CD14-positive monocyte (primary cell): Measurements from ENCODE around the gene GRIA1. TPM values are rescaled to one million over a fixed set of nuclear protein-coding genes. Genes with fewer than 3 reads are reported as not detected.

ENCODE experiments used
- DNase-seq, 3 donors: peaks; one replicate each; pipeline ENCODE4 v3.0.0-alpha.2; 2011 to 2022
- H2AFZ ChIP-seq: 2 replicates; pipeline ENCODE4 v1.6.0; 2012; ENCODE audit warnings: mild to moderate bottlenecking, low read depth, low read length, inconsistent platforms; ENCODE audit not compliant: insufficient read depth, poor library complexity, severe bottlenecking
- H3K27ac ChIP-seq, 2 donors: 1 replicate in 1 of 2; 2 replicates in 1 of 2; pipeline ENCODE4 v1.5.1; 2012 to 2013; ENCODE audit warnings: low read length in 2 of 2, control low read depth in 1 of 2, inconsistent platforms in 1 of 2, low read depth in 1 of 2, mild to moderate bottlenecking in 1 of 2
- H3K27me3 ChIP-seq, 2 donors: one replicate each; pipeline versions ENCODE4 v1.6.0 to v1.6.1; 2011 to 2013; ENCODE audit warnings: low read length in 2 of 2; ENCODE audit not compliant: control insufficient read depth in 2 of 2, insufficient read depth in 2 of 2
- H3K36me3 ChIP-seq, 2 donors: replicated peaks in 1 of 2; 1 replicate in 1 of 2; 2 replicates in 1 of 2; pipeline versions ENCODE4 v1.5.1 to v1.6.1; 2012 to 2013; ENCODE audit warnings: low read length in 2 of 2, control low read depth in 1 of 2, inconsistent platforms in 1 of 2, mild to moderate bottlenecking in 1 of 2; ENCODE audit not compliant: insufficient read depth in 2 of 2, control insufficient read depth in 1 of 2
- H3K4me1 ChIP-seq, 2 donors: 1 replicate in 1 of 2; 2 replicates in 1 of 2; pipeline versions ENCODE4 v1.5.1 to v1.6.1; 2012 to 2013; ENCODE audit warnings: low read length in 2 of 2, control low read depth in 1 of 2, inconsistent platforms in 1 of 2, mild to moderate bottlenecking in 1 of 2, moderate library complexity in 1 of 2; ENCODE audit not compliant: insufficient read depth in 2 of 2, control insufficient read depth in 1 of 2
- H3K4me2 ChIP-seq: replicated peaks from 2 replicates; pipeline ENCODE3; 2012; ENCODE audit warnings: low read length, moderate library complexity, mild to moderate bottlenecking; ENCODE audit not compliant: poor library complexity, severe bottlenecking; ENCODE audit errors: extremely low read depth
- H3K4me3 ChIP-seq, 3 experiments: fragments of 200-600 bp in 1 of 3; sonication (generic) in 1 of 3; replicated peaks in 1 of 3; 1 replicate in 2 of 3; 2 replicates in 1 of 3; pipeline ENCODE4 v1.5.1; 2011 to 2013; ENCODE audit warnings: low read length in 3 of 3, mild to moderate bottlenecking in 3 of 3, control low read depth in 2 of 3, low read depth in 2 of 3, inconsistent platforms in 1 of 3, moderate library complexity in 1 of 3
- H3K79me2 ChIP-seq: 2 replicates; pipeline ENCODE4 v1.6.0; 2012; ENCODE audit warnings: mild to moderate bottlenecking, control low read depth, inconsistent platforms, low read length, moderate library complexity; ENCODE audit not compliant: insufficient read depth
- H3K9ac ChIP-seq: 2 replicates; pipeline ENCODE4 v1.6.0; 2017; ENCODE audit warnings: low read length, mild to moderate bottlenecking; ENCODE audit not compliant: insufficient read depth, poor library complexity, severe bottlenecking
- H3K9me3 ChIP-seq, 2 donors: replicated peaks in 1 of 2; 1 replicate in 1 of 2; 2 replicates in 1 of 2; pipeline versions ENCODE4 v1.5.1 to v1.6.1; 2012 to 2013; ENCODE audit warnings: low read length in 2 of 2, control low read depth in 1 of 2; ENCODE audit not compliant: control insufficient read depth in 1 of 2, insufficient read depth in 1 of 2
- H4K20me1 ChIP-seq: 2 replicates; pipeline ENCODE4 v1.6.0; 2012; ENCODE audit warnings: mild to moderate bottlenecking, low read length, control low read depth, moderate library complexity; ENCODE audit not compliant: insufficient read depth
- H3K27ac Mint-ChIP-seq, 7 donors: one replicate each; pipeline ENCODE4 v1.8.0; 2020; ENCODE audit warnings: mild to moderate bottlenecking in 7 of 7, mixed read lengths in 7 of 7, moderate library complexity in 6 of 7, inconsistent platforms in 2 of 7
- H3K27me3 Mint-ChIP-seq, 3 donors: one replicate each; pipeline ENCODE4 v1.8.0; 2021 to 2022; ENCODE audit warnings: low read depth in 3 of 3, mild to moderate bottlenecking in 3 of 3, mixed read lengths in 3 of 3, moderate library complexity in 3 of 3, inconsistent platforms in 1 of 3
- H3K36me3 Mint-ChIP-seq, 2 donors: one replicate each; pipeline ENCODE4 v1.8.0; 2020; ENCODE audit warnings: mixed read lengths in 2 of 2, inconsistent platforms in 1 of 2, mild to moderate bottlenecking in 1 of 2
- H3K4me1 Mint-ChIP-seq: one replicate; pipeline ENCODE4 v1.8.0; 2020; ENCODE audit warnings: mild to moderate bottlenecking, mixed read lengths
- H3K4me3 Mint-ChIP-seq, 2 donors: one replicate each; pipeline ENCODE4 v1.8.0; 2020; ENCODE audit warnings: mild to moderate bottlenecking in 2 of 2, mixed read lengths in 2 of 2, moderate library complexity in 1 of 2
- H3K9me3 Mint-ChIP-seq, 7 donors: one replicate each; pipeline ENCODE4 v1.8.0; 2020 to 2022; ENCODE audit warnings: mixed read lengths in 7 of 7, mild to moderate bottlenecking in 6 of 7, moderate library complexity in 6 of 7, inconsistent platforms in 2 of 7
- WGBS: methylation state at CpG from one replicate; pipeline ENCODE4 v1.1.5; 2013; ENCODE audit warnings: missing lambda C conversion rate; ENCODE audit not compliant: insufficient coverage; 5-methylcytosine and 5-hydroxymethylcytosine counted together
- intact Hi-C, 2 donors: fragments of 100-400 bp; cut with micrococcal nuclease; formaldehyde crosslinking; loops; one replicate each; pipeline versions ENCODE4 v1.15.0 to v1.15.1; 2023
- polyA plus RNA-seq, 3 donors: library from polyadenylated mRNA; depleted of rRNA in 1 of 3; unstranded in 2 of 3; stranded (reverse) in 1 of 3; fragments of 300-500 nt in 2 of 3; fragments of >200 nt in 1 of 3; fragmentation: Illumina TruSeq in 2 of 3; gene quantifications; 1 replicate in 2 of 3; 2 replicates in 1 of 3; pipeline ENCODE4 v1.2.3, GENCODE V29; 2012 to 2021
- TF ChIP-seq, protein P1 (sequence below): fragments of 200-600 bp; IDR thresholded peaks from one replicate; pipeline ENCODE4 v1.8.0; 2022; ENCODE audit warnings: antibody characterized with exemption, mild to moderate bottlenecking

GRIA1 gene
- polyA plus RNA-seq, 3 donors: not detected

DNA sequence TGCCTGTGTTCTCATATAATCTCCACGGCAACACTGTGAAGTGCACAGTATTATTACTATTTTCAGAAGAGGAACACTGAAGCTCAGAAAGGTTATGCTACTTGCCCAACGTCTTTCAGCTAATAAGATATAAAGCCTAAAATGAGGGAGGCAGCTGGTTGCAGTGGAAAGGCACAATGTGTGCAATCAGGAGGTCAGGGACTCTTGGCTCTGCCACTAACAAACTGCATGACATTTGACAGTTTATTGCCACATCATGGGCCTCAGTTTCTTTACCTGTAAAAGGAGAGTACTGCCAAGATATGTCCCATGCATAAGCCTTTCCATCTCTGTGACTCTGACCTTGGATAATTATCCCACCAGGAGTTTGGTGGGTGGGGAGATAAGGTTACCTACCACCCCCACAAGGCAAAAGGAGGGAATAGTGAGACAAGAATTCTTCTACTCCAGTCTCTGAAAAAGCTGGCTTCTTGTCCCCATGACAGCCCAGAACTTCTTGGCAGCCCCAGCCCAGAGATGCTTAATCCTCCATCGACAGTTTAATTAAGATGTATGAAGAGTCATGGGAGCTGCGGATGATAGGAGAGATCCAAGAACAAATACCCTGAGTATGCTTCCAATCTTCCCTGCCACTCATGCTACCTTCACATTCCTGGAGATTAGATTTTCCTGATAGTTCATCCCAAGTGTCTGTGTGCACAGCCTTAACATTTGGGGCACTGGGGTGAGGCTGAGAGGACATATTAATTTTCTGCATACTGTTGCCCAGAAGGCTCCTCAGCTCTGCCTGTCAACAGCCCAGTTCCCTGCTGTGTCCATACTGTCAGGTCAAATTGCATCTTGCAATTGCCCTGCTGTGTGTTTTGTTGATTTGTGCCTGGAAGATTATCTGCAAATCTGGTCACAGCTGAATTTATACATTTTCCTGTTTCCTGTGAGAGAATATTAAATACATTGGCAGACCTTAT lies 277.0 kb downstream of the GRIA1 start:
- intact Hi-C loops: no loop called here

DNA sequence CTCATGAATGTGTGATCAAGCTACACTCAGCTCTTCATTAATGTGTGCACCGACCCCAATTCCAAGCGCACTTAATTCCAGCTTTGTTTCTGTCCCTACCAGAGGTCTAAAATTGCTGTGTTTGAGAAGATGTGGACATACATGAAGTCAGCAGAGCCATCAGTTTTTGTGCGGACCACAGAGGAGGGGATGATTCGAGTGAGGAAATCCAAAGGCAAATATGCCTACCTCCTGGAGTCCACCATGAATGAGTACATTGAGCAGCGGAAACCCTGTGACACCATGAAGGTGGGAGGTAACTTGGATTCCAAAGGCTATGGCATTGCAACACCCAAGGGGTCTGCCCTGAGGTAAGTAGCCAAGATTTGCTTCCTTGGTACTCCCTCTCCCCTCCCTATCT lies 279.6 kb downstream of the GRIA1 start:
- Histone ChIP-seq H3K9ac (no peak overlapping the region), H3K36me3 (no peaks in the 10 kb centered on the region), H3K79me2 (no peaks in the 10 kb centered on the region), H3K27me3 (no peaks in the 10 kb centered on the region), H3K4me3 (no peak overlapping the region), H4K20me1 (no peaks in the 10 kb centered on the region), H3K9me3 (no peaks in the 10 kb centered on the region), H2AFZ (no peak overlapping the region), H3K4me1 (no peaks in the 10 kb centered on the region), H3K4me2 (no peak overlapping the region), H3K27ac (no peak overlapping the region)
- intact Hi-C loops: no loop called here
- Mint-ChIP-seq H3K27me3 (peaks cover 0 to 3% (median 0%) of the 10 kb centered on the region in 3 donors), H3K4me1 (no peaks in the 10 kb centered on the region), H3K27ac (no peak overlapping the region), H3K4me3 (no peak overlapping the region), H3K36me3 (no peaks in the 10 kb centered on the region), H3K9me3 (peaks cover 0 to 7% (median 0%) of the 10 kb centered on the region in 7 donors)
- DNase-seq: no peak
- TF ChIP-seq, protein P1, sequence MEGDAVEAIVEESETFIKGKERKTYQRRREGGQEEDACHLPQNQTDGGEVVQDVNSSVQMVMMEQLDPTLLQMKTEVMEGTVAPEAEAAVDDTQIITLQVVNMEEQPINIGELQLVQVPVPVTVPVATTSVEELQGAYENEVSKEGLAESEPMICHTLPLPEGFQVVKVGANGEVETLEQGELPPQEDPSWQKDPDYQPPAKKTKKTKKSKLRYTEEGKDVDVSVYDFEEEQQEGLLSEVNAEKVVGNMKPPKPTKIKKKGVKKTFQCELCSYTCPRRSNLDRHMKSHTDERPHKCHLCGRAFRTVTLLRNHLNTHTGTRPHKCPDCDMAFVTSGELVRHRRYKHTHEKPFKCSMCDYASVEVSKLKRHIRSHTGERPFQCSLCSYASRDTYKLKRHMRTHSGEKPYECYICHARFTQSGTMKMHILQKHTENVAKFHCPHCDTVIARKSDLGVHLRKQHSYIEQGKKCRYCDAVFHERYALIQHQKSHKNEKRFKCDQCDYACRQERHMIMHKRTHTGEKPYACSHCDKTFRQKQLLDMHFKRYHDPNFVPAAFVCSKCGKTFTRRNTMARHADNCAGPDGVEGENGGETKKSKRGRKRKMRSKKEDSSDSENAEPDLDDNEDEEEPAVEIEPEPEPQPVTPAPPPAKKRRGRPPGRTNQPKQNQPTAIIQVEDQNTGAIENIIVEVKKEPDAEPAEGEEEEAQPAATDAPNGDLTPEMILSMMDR: no peak
- WGBS: 90% methylated on average over 2 of the region's 5 CpGs

More for the DNA sequence above, 277.0 kb downstream of the GRIA1 start:
- no peak overlapping the region for H2AFZ ChIP-seq
- 100% methylated on average over 2 of the region's 4 CpGs for WGBS
- no peak for DNase-seq
- H3K9ac ChIP-seq: no peak overlapping the region
- Mint-ChIP-seq H3K27ac (no peak overlapping the region), H3K4me3 (no peak overlapping the region), H3K27me3 (peaks cover 0 to 3% (median 1%) of the 10 kb centered on the region in 3 donors), H3K9me3 (peaks cover 0 to 7% (median 0%) of the 10 kb centered on the region in 7 donors), H3K4me1 (no peaks in the 10 kb centered on the region), H3K36me3 (no peaks in the 10 kb centered on the region)
- H3K9me3 ChIP-seq: no peaks in the 10 kb centered on the region
- no peaks in the 10 kb centered on the region for H4K20me1 ChIP-seq
- no peaks in the 10 kb centered on the region for H3K79me2 ChIP-seq
- no peak overlapping the region for H3K4me2 ChIP-seq
- TF ChIP-seq, protein P1: no peak
- H3K4me3 ChIP-seq: no peak overlapping the region
- H3K27me3 ChIP-seq: no peaks in the 10 kb centered on the region
- no peaks in the 10 kb centered on the region for H3K36me3 ChIP-seq
- H3K27ac ChIP-seq: no peak overlapping the region
- H3K4me1 ChIP-seq: no peaks in the 10 kb centered on the region
